GM13977 (cell line): Measurements from ENCODE around the gene GABRA4.

ENCODE experiments used
- DNase-seq: peaks from one replicate; pipeline ENCODE4 v3.0.0; 2012; ENCODE audit warnings: low spot score
- CTCF ChIP-seq: IDR thresholded peaks from 2 replicates; pipeline ENCODE4 v1.5.1; 2012; ENCODE audit warnings: mild to moderate bottlenecking, control low read depth; ENCODE audit not compliant: insufficient read depth; ENCODE audit errors: extremely low read depth, missing control alignments
- in situ Hi-C: fragments of 300-500 bp; cut with MboI; formaldehyde crosslinking; loops from one replicate; pipeline ENCODE4 v1.12.0; 2022; ENCODE audit warnings: low sequenced_read_pairs, low pct_unique_long_range_greater_than_20kb, mixed read lengths, inconsistent platforms; ENCODE audit not compliant: unreplicated experiment

GABRA4 gene

GRCh38 chr4:46930891-46931290 is 62.5 kb downstream of the GABRA4 start:
- in situ Hi-C loops: loop anchor here (25.0 kb wide), 1 partner anchor 456 kb away; no protein-coding TSS in a partner anchor
- no peak for DNase-seq
- no peak for TF ChIP-seq CTCF

GRCh38 chr4:46927201-46927600 is 66.2 kb downstream of the GABRA4 start:
- in situ Hi-C loops: loop anchor here (25.0 kb wide), 1 partner anchor 460 kb away; no protein-coding TSS in a partner anchor
- no peak for DNase-seq
- TF ChIP-seq CTCF: no peak

- in situ Hi-C loops: loop anchor here (25.0 kb wide), 1 partner anchor 462 kb away; no protein-coding TSS in a partner anchor
- TF ChIP-seq CTCF: no peak
- no peak for DNase-seq
These were observed 68.4 kb downstream of the GABRA4 start for GRCh38 chr4:46924789-46925529.

GRCh38 chr4:46922205-46922604 is 71.2 kb downstream of the GABRA4 start:
- no peak for TF ChIP-seq CTCF
- in situ Hi-C loops: no loop called here
- no peak for DNase-seq

GRCh38 chr4:46909078-46909477 is 84.3 kb downstream of the GABRA4 start, which contains the start of gene COX7B2:
TSS of gene COX7B2 (minus strand) at chr4:46909245. CDS start at chr4:46735192, 174,053 bp downstream.
- DNase-seq: no peak
- no peak for TF ChIP-seq CTCF
- in situ Hi-C loops: no loop called here

GRCh38 chr4:46908148-46908547 is 85.2 kb downstream of the GABRA4 start:
- DNase-seq: no peak
- in situ Hi-C loops: no loop called here
- TF ChIP-seq CTCF: no peak
